Germinal center (tissue), 1 donor: ENCODE results near the gene ALMS1.
"Not testable (repeated sequence)": the region's sequence is repeated elsewhere in the genome, so short reads cannot be mapped to it uniquely, and the experiment has no call there.

Source experiments
- DNase-seq: peaks from one replicate; pipeline ENCODE4 v3.0.0; 2012; ENCODE audit warnings: mixed read lengths, low spot score

The ALMS1 gene

GRCh38 chr2:73404409-73404808 lies 18.8 kb downstream of the ALMS1 start:
- no peak for DNase-seq

- DNase-seq: no peak
Observed at GRCh38 chr2:73406996-73407395, 21.4 kb downstream of the ALMS1 start.

GRCh38 chr2:73408198-73408597 lies 22.6 kb downstream of the ALMS1 start:
- no peak for DNase-seq

GRCh38 chr2:73414696-73415095 lies 29.1 kb downstream of the ALMS1 start:
- no peak for DNase-seq

- DNase-seq: no peak
Observed at GRCh38 chr2:73415906-73416305, 30.3 kb downstream of the ALMS1 start.

- no peak for DNase-seq
Observed at GRCh38 chr2:73418343-73418742, 32.7 kb downstream of the ALMS1 start.

GRCh38 chr2:73423913-73424312 lies 38.3 kb downstream of the ALMS1 start:
- no peak for DNase-seq

- no peak for DNase-seq
Observed at GRCh38 chr2:73426176-73426575, 40.5 kb downstream of the ALMS1 start.

GRCh38 chr2:73436019-73436418 lies 50.4 kb downstream of the ALMS1 start:
- DNase-seq: no peak

- no peak for DNase-seq
Observed at GRCh38 chr2:73444202-73444601, 58.6 kb downstream of the ALMS1 start.

- DNase-seq: no peak
Observed at GRCh38 chr2:73448856-73449255, 63.2 kb downstream of the ALMS1 start.

- no peak for DNase-seq
Observed at GRCh38 chr2:73449404-73449803, 63.8 kb downstream of the ALMS1 start.

- DNase-seq: no peak
Observed at GRCh38 chr2:73451263-73451972, 65.8 kb downstream of the ALMS1 start.

GRCh38 chr2:73457982-73458381 lies 72.3 kb downstream of the ALMS1 start:
- no peak for DNase-seq

- not testable (repeated sequence) for DNase-seq
Observed at GRCh38 chr2:73462388-73462787, 76.8 kb downstream of the ALMS1 start.

GRCh38 chr2:73468376-73468775 lies 82.7 kb downstream of the ALMS1 start:
- DNase-seq: no peak

- not testable (repeated sequence) for DNase-seq
Observed at GRCh38 chr2:73483874-73484273, 98.2 kb downstream of the ALMS1 start.

- DNase-seq: no peak
Observed at GRCh38 chr2:73487112-73487657, 101.5 kb downstream of the ALMS1 start.

GRCh38 chr2:73488079-73488478 lies 102.4 kb downstream of the ALMS1 start:
- no peak for DNase-seq

- DNase-seq: no peak
Observed at GRCh38 chr2:73489053-73489452, 103.4 kb downstream of the ALMS1 start.

GRCh38 chr2:73494031-73494430 lies 108.4 kb downstream of the ALMS1 start:
- DNase-seq: no peak

- no peak for DNase-seq
Observed at GRCh38 chr2:73503992-73504570, 118.4 kb downstream of the ALMS1 start.

GRCh38 chr2:73504850-73505249 lies 119.2 kb downstream of the ALMS1 start:
- DNase-seq: not testable (repeated sequence)

GRCh38 chr2:73510470-73510869 lies 124.8 kb downstream of the ALMS1 start:
- not testable (repeated sequence) for DNase-seq
